Measurements from ENCODE around the gene ETV6. TPM values are rescaled to one million over a fixed set of nuclear protein-coding genes. Genes with fewer than 3 reads are reported as not detected.
A peak's percentile ranks its signal among the peaks of the same experiment; 100 is the strongest.

The ETV6 gene
- total RNA-seq, 1 donor from 2014 or later: 33.4 TPM

DNA sequence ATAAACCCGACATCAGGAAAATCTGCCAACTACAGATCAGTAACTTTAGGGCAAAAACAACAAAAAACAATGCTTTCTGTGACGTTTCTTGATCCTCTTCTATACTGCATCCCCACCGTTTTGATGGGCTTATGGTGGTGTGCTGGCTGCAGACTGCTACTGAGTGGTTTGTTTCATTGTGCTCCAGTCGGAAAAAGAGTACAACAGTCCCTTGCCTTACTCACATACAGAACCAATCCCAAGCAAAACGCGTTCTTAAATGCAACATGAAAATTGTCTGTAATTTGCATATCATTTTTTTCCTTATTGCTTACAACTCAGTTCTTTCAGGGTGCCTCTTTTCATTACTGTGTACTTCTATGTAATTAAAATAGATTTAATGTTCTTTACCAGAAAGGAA is 2.3 kb downstream of the ETV6 start:
- Mint-ChIP-seq H3K4me3 (ENCODE audit: unreplicated experiment) (peak overlapping the region; percentile 94), H3K27ac (ENCODE audit: unreplicated experiment) (peak overlapping the region; percentile 98), H3K36me3 (ENCODE audit: low read depth) (no peaks in the 10 kb centered on the region), H3K27me3 (ENCODE audit: low read depth) (no peaks in the 10 kb centered on the region), H3K9me3 (ENCODE audit: low read depth) (no peaks in the 10 kb centered on the region), H3K4me1 (ENCODE audit: low read depth) (peaks cover 41% of the 10 kb centered on the region)
- no peak for DNase-seq (ENCODE audit: low spot score)
- TF ChIP-seq, protein P1, sequence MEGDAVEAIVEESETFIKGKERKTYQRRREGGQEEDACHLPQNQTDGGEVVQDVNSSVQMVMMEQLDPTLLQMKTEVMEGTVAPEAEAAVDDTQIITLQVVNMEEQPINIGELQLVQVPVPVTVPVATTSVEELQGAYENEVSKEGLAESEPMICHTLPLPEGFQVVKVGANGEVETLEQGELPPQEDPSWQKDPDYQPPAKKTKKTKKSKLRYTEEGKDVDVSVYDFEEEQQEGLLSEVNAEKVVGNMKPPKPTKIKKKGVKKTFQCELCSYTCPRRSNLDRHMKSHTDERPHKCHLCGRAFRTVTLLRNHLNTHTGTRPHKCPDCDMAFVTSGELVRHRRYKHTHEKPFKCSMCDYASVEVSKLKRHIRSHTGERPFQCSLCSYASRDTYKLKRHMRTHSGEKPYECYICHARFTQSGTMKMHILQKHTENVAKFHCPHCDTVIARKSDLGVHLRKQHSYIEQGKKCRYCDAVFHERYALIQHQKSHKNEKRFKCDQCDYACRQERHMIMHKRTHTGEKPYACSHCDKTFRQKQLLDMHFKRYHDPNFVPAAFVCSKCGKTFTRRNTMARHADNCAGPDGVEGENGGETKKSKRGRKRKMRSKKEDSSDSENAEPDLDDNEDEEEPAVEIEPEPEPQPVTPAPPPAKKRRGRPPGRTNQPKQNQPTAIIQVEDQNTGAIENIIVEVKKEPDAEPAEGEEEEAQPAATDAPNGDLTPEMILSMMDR (IDR thresholded peaks at IDR 0.05): no peak

DNA sequence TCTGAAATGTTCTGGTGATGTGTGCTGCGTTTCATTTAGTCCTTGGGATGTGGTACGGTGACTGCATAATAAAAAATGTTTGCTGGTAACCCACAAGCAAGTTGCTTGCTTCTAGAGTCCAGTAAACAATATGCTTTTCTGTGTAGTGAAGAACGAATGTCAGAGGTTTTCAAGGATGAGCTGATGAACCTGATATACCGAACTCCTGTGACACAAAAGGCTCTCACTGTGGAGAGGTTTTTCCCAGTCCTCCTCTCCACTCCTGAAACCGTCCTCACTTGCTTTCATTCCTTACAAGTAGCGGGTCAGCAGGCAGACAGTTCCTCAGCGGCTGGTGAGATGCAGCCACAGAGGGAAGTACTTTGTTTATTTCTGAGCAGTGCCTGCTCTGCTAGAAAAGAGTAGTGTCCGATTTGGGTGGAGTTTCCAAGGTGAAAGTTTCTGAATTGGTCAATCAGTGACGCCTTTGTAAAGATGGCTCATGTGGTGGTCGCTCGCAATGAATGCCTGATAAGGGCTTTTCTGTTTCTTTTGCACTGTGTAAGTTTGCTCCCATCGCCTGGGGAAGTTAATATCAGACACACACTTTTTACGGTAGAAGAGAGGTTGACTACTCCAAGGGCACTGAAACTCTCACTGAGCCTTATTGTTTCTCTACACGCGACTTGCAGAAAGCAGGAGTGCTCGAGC is 3.0 kb downstream of the ETV6 start:
- peak overlapping the region; percentile 94 for H3K4me3 Mint-ChIP-seq (ENCODE audit: unreplicated experiment)
- H3K4me1 Mint-ChIP-seq (ENCODE audit: low read depth): peaks cover 48% of the 10 kb centered on the region
- H3K36me3 Mint-ChIP-seq (ENCODE audit: low read depth): no peaks in the 10 kb centered on the region

DNA sequence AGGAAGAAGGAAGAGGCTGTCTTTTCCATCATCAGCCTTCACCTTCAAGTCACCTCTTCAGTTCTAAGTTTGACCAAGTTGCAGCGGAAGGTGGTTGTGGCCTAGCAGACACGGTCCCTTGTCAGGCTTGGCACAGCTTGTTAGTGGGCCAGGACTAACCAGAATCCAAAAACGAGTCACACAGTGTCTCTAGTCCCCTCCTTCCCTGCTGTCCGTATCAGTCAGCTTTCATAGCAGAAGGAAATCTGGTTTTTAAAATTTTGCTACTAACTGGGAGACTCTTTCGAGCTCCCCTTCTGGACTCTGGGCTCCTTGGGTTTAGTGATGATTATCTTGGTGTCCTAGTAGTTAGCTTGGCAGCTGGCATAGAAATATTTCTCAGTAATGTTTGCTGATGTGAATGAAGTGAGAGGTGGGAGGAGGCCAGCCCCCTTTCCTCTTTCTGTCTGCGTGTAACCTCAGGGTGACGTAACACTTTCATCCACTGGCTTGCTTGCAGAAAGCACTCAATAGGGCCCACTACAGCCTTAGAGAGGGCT is 3.8 kb downstream of the ETV6 start:
- TF ChIP-seq, protein P1 (IDR thresholded peaks at IDR 0.05): no peak
- Mint-ChIP-seq H3K4me3 (ENCODE audit: unreplicated experiment) (peak overlapping the region; percentile 94), H3K4me1 (ENCODE audit: low read depth) (peaks cover 56% of the 10 kb centered on the region), H3K9me3 (ENCODE audit: low read depth) (no peaks in the 10 kb centered on the region), H3K27ac (ENCODE audit: unreplicated experiment) (peak overlapping the region; percentile 98), H3K36me3 (ENCODE audit: low read depth) (no peaks in the 10 kb centered on the region), H3K27me3 (ENCODE audit: low read depth) (no peaks in the 10 kb centered on the region)
- no peak for DNase-seq (ENCODE audit: low spot score)

More for the DNA sequence above, 3.0 kb downstream of the ETV6 start:
- TF ChIP-seq, protein P1 (IDR thresholded peaks at IDR 0.05): no peak
- Mint-ChIP-seq H3K27ac (ENCODE audit: unreplicated experiment) (peak overlapping the region; percentile 98), H3K9me3 (ENCODE audit: low read depth) (no peaks in the 10 kb centered on the region), H3K27me3 (ENCODE audit: low read depth) (no peaks in the 10 kb centered on the region)
- no peak for DNase-seq (ENCODE audit: low spot score)

DNA sequence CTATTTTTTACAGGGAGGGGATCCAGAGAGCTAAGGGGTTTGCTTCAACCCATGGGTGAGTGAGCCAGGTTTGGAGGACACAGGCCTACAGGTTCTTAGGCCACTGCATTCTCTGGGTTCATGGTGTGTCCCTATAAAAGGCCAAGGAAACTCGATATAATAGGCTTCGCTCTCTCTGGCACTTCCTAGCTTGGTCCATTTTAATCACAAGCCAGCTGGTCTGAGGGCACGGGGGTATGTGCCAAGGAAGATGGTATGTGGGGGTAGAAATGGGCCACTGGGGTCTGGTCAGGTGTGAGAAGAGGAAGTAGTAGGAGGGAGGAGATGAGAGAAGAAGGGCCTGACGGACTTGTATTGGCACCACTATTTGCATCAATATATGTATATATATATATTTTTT is 4.9 kb downstream of the ETV6 start:
- no peak for DNase-seq (ENCODE audit: low spot score)
- TF ChIP-seq, protein P1 (IDR thresholded peaks at IDR 0.05): no peak
- no peaks in the 10 kb centered on the region for H3K27me3 Mint-ChIP-seq (ENCODE audit: low read depth)
- no peaks in the 10 kb centered on the region for H3K36me3 Mint-ChIP-seq (ENCODE audit: low read depth)
- H3K4me1 Mint-ChIP-seq (ENCODE audit: low read depth): peaks cover 66% of the 10 kb centered on the region
- no peak overlapping the region for H3K4me3 Mint-ChIP-seq (ENCODE audit: unreplicated experiment)
- peak overlapping the region; percentile 18 for H3K27ac Mint-ChIP-seq (ENCODE audit: unreplicated experiment)
- H3K9me3 Mint-ChIP-seq (ENCODE audit: low read depth): no peaks in the 10 kb centered on the region

DNA sequence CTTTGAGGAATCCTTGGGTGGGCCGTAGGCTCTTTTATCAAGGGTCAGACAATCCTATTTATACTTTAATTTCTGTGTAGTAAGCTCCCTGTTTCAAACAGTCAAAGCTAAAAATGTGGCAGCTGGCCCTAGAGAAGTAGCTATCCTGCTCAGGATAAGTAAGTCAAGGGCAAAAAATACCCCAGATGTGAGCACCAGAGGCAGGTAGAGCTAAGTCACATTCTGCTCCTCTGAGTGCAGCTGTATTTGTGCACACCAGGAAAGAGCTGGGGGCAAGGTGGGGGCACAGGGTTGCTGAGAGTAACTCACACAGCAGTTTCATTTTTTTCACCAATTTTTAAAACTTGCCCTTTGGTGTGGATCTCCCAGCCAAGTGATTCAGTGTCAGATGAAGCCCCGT is 5.3 kb downstream of the ETV6 start:
- no peaks in the 10 kb centered on the region for H3K36me3 Mint-ChIP-seq (ENCODE audit: low read depth)
- no peak overlapping the region for H3K27ac Mint-ChIP-seq (ENCODE audit: unreplicated experiment)
- no peaks in the 10 kb centered on the region for H3K27me3 Mint-ChIP-seq (ENCODE audit: low read depth)
- TF ChIP-seq, protein P1 (IDR thresholded peaks at IDR 0.05): no peak
- H3K4me3 Mint-ChIP-seq (ENCODE audit: unreplicated experiment): no peak overlapping the region
- no peak for DNase-seq (ENCODE audit: low spot score)
- no peaks in the 10 kb centered on the region for H3K9me3 Mint-ChIP-seq (ENCODE audit: low read depth)
- peaks cover 71% of the 10 kb centered on the region for H3K4me1 Mint-ChIP-seq (ENCODE audit: low read depth)
